H1 (cell line): ENCODE results near the gene GOLGB1. TPM values are rescaled to one million over a fixed set of nuclear protein-coding genes. Genes with fewer than 3 reads are reported as not detected.

ENCODE experiments used
- CTCF ChIA-PET: fragments of 300-600 bp; sonication (Branson Sonifier 250); formaldehyde crosslinking; loops from one replicate; lab custom pipeline; 2021; ENCODE audit not compliant: partially characterized antibody; lab: Charles Lee
- POLR2A ChIA-PET: fragments of 300-600 bp; sonication (Branson Sonifier 250); formaldehyde crosslinking; loops from one replicate; lab custom pipeline; 2021; ENCODE audit warnings: inconsistent platforms; ENCODE audit not compliant: partially characterized antibody; lab: Charles Lee
- DNase-seq, 2 experiments: peaks; one replicate each; pipeline versions ENCODE4 v3.0.0 to v3.0.0-alpha.2; 2010 to 2022; ENCODE audit warnings: low spot score in 2 of 2, low read depth in 1 of 2, mixed read lengths in 1 of 2
- FAIRE-seq: peaks from 2 replicates; lab custom pipeline; 2011; peaks lifted over from hg19 to GRCh38; lab: Jason Lieb, UNC
- H2AFZ ChIP-seq: 2 replicates; pipeline ENCODE4 v1.8.1; 2012; ENCODE audit warnings: low read length, inconsistent platforms
- H2AK5ac ChIP-seq: 2 replicates; pipeline ENCODE4 v1.6.1; 2013; ENCODE audit warnings: low read depth, low read length
- H2BK120ac ChIP-seq: replicated peaks from 2 replicates; pipeline ENCODE3; 2013; ENCODE audit warnings: low read depth, low read length, inconsistent platforms
- H2BK12ac ChIP-seq: 2 replicates; pipeline ENCODE4 v1.6.1; 2013; ENCODE audit warnings: low read depth, low read length
- H2BK15ac ChIP-seq: 2 replicates; pipeline ENCODE4 v1.6.1; 2013; ENCODE audit warnings: low read length
- H2BK20ac ChIP-seq: 2 replicates; pipeline ENCODE4 v1.6.1; 2013; ENCODE audit warnings: low read length
- H2BK5ac ChIP-seq: 2 replicates; pipeline ENCODE4 v1.6.1; 2013; ENCODE audit warnings: low read depth, low read length
- H3K14ac ChIP-seq: 2 replicates; pipeline ENCODE4 v1.6.1; 2013; ENCODE audit warnings: inconsistent platforms; ENCODE audit not compliant: insufficient read length
- H3K18ac ChIP-seq: 2 replicates; pipeline ENCODE4 v1.6.1; 2013; ENCODE audit warnings: low read length; ENCODE audit errors: extremely low read depth
- H3K23ac ChIP-seq: 2 replicates; pipeline ENCODE4 v1.6.1; 2013; ENCODE audit warnings: inconsistent platforms; ENCODE audit not compliant: insufficient read length
- H3K23me2 ChIP-seq: 2 replicates; pipeline ENCODE4 v1.6.1; 2013; ENCODE audit warnings: low read depth, low read length
- H3K27ac ChIP-seq: 2 replicates; pipeline ENCODE4 v1.6.1; 2011; ENCODE audit warnings: low read depth, low read length, inconsistent platforms
- H3K27me3 ChIP-seq, 4 experiments: replicated peaks in 1 of 4; 1 replicate in 1 of 4; 2 replicates in 3 of 4; pipeline versions ENCODE4 v1.6.1 to v1.8.1; 2011 to 2013; ENCODE audit warnings: low read length in 3 of 4, mild to moderate bottlenecking in 3 of 4, inconsistent platforms in 2 of 4, mixed read lengths in 2 of 4, moderate library complexity in 1 of 4; ENCODE audit not compliant: control insufficient read depth in 3 of 4, insufficient read depth in 3 of 4; ENCODE audit errors: extremely low read depth in 1 of 4
- H3K36me3 ChIP-seq, 4 experiments: 2 replicates each; pipeline versions ENCODE4 v1.6.1 to v1.8.1; 2011 to 2013; ENCODE audit warnings: mild to moderate bottlenecking in 4 of 4, low read length in 3 of 4, moderate library complexity in 2 of 4, control low read depth in 1 of 4, inconsistent platforms in 1 of 4; ENCODE audit not compliant: insufficient read depth in 4 of 4, control insufficient read depth in 2 of 4
- H3K4ac ChIP-seq: replicated peaks from 2 replicates; pipeline ENCODE3; 2013; ENCODE audit warnings: low read length, low read depth, mixed read lengths, inconsistent platforms; ENCODE audit not compliant: insufficient read length
- H3K4me1 ChIP-seq, 4 experiments: replicated peaks in 1 of 4; 1 replicate in 1 of 4; 2 replicates in 3 of 4; pipeline versions ENCODE4 v1.6.1 to v1.8.1; 2011 to 2013; ENCODE audit warnings: low read length in 3 of 4, inconsistent platforms in 2 of 4, mixed read lengths in 1 of 4; ENCODE audit not compliant: insufficient read depth in 4 of 4, control insufficient read depth in 3 of 4
- H3K4me2 ChIP-seq, 2 experiments: 2 replicates each; pipeline versions ENCODE4 v1.6.1 to v1.8.1; 2011 to 2013; ENCODE audit warnings: low read depth in 2 of 2, low read length in 2 of 2, control low read depth in 1 of 2, inconsistent platforms in 1 of 2, mild to moderate bottlenecking in 1 of 2; ENCODE audit not compliant: insufficient read depth in 1 of 2
- H3K4me3 ChIP-seq, 4 experiments: fragments of 200-600, 300-600 bp in 1 of 4; sonication (generic), shearing (Covaris generic), sonication (Bioruptor Twin) in 1 of 4; 2 replicates each; pipeline versions ENCODE4 v1.5.1 to v1.8.1; 2011 to 2016; ENCODE audit warnings: low read length in 4 of 4, low read depth in 3 of 4, control low read depth in 2 of 4, inconsistent platforms in 2 of 4, mild to moderate bottlenecking in 2 of 4, mixed read lengths in 1 of 4, moderate library complexity in 1 of 4; ENCODE audit not compliant: insufficient read depth in 2 of 4; ENCODE audit errors: extremely low read depth in 1 of 4
- H3K56ac ChIP-seq: replicated peaks from 2 replicates; pipeline ENCODE3; 2013; ENCODE audit warnings: low read depth, mild to moderate bottlenecking, mixed read lengths, low read length, inconsistent platforms; ENCODE audit not compliant: insufficient read length
- H3K79me1 ChIP-seq: 2 replicates; pipeline ENCODE4 v1.6.1; 2013; ENCODE audit warnings: low read depth, low read length, control low read depth
- H3K79me2 ChIP-seq, 2 experiments: 2 replicates each; pipeline versions ENCODE4 v1.6.1 to v1.8.1; 2012 to 2013; ENCODE audit warnings: low read length in 2 of 2, mild to moderate bottlenecking in 2 of 2, inconsistent platforms in 1 of 2; ENCODE audit not compliant: insufficient read depth in 2 of 2, control insufficient read depth in 1 of 2
- H3K9ac ChIP-seq, 4 experiments: replicated peaks in 1 of 4; 1 replicate in 1 of 4; 2 replicates in 3 of 4; pipeline versions ENCODE4 v1.6.1 to v1.8.1; 2011 to 2013; ENCODE audit warnings: low read depth in 3 of 4, low read length in 3 of 4, control low read depth in 2 of 4, mild to moderate bottlenecking in 2 of 4, moderate library complexity in 2 of 4, inconsistent platforms in 1 of 4; ENCODE audit errors: extremely low read depth in 1 of 4
- H3K9me3 ChIP-seq, 2 experiments: 2 replicates each; pipeline versions ENCODE4 v1.6.1 to v1.8.1; 2012 to 2013; ENCODE audit warnings: mild to moderate bottlenecking in 2 of 2, moderate library complexity in 2 of 2, control low read depth in 1 of 2, inconsistent platforms in 1 of 2, low read depth in 1 of 2, low read length in 1 of 2, mixed read lengths in 1 of 2; ENCODE audit not compliant: insufficient read depth in 2 of 2
- H4K20me1 ChIP-seq, 2 experiments: replicated peaks in 1 of 2; 2 replicates each; pipeline versions ENCODE3 to v1.8.1; 2011 to 2013; ENCODE audit warnings: inconsistent platforms in 2 of 2, low read length in 2 of 2, mild to moderate bottlenecking in 1 of 2; ENCODE audit not compliant: insufficient read depth in 2 of 2, control insufficient read depth in 1 of 2
- H4K5ac ChIP-seq: 2 replicates; pipeline ENCODE4 v1.6.1; 2013; ENCODE audit warnings: low read length, low read depth, mixed read lengths, inconsistent platforms; ENCODE audit not compliant: insufficient read length
- H4K8ac ChIP-seq: 2 replicates; pipeline ENCODE4 v1.8.0; 2013; ENCODE audit warnings: mild to moderate bottlenecking, moderate library complexity, low read length, inconsistent platforms; ENCODE audit not compliant: insufficient read depth; ENCODE audit errors: extremely low read depth
- H4K91ac ChIP-seq: replicated peaks from 2 replicates; pipeline ENCODE3; 2013; ENCODE audit warnings: low read length, mixed read lengths, inconsistent platforms; ENCODE audit not compliant: insufficient read length
- CREB1 ChIP-seq: IDR thresholded peaks from 2 replicates; pipeline ENCODE4 v1.6.1; 2012; ENCODE audit warnings: inconsistent platforms
- FOSL1 ChIP-seq: IDR thresholded peaks from 2 replicates; pipeline ENCODE4 v1.6.1; 2011; ENCODE audit warnings: mild to moderate bottlenecking, low read depth, low read length, moderate library complexity; ENCODE audit not compliant: insufficient read depth
- GABPA ChIP-seq: IDR thresholded peaks from 2 replicates; pipeline ENCODE4 v1.6.1; 2011; ENCODE audit warnings: mild to moderate bottlenecking, low read length, moderate library complexity, borderline replicate concordance; ENCODE audit not compliant: insufficient read depth
- JUN ChIP-seq: IDR thresholded peaks from 2 replicates; pipeline ENCODE4 v1.6.1; 2011; ENCODE audit warnings: low read depth, mild to moderate bottlenecking, improper control_type of control experiment, low read length
- RBBP5 ChIP-seq: IDR thresholded peaks from 2 replicates; pipeline ENCODE4 v1.7.1; 2012; ENCODE audit warnings: low read depth, mild to moderate bottlenecking, inconsistent platforms, low read length, moderate library complexity, borderline replicate concordance
- RNF2 ChIP-seq: fragments of 200-900, 300-1000 bp; sonication (generic); IDR thresholded peaks from 2 replicates; pipeline ENCODE4 v1.7.1; 2016; ENCODE audit warnings: borderline replicate concordance, low read depth, mild to moderate bottlenecking, antibody characterized with exemption, low read length; ENCODE audit not compliant: poor library complexity, severe bottlenecking; ENCODE audit errors: missing control alignments
- SP4 ChIP-seq: IDR thresholded peaks from 2 replicates; pipeline ENCODE4 v1.6.1; 2012; ENCODE audit warnings: low read length, inconsistent platforms
- WGBS, 2 experiments: shearing (Covaris generic) in 1 of 2; methylation state at CpG; one replicate each; pipeline versions ENCODE4 v1.1.6 to v1.1.7; 2013 to 2015; ENCODE audit warnings: low lambda C conversion rate in 2 of 2, mixed read lengths in 2 of 2, inconsistent platforms in 1 of 2, low coverage in 1 of 2, missing lambda C conversion rate in 1 of 2; ENCODE audit not compliant: insufficient replicate concordance in 2 of 2, insufficient coverage in 1 of 2, insufficient read length in 1 of 2; ENCODE audit errors: extremely low coverage in 1 of 2, missing lambda C conversion rate in 1 of 2; 5-methylcytosine and 5-hydroxymethylcytosine counted together
- polyA plus RNA-seq, 7 experiments: library from polyadenylated mRNA; depleted of rRNA in 3 of 7; stranded (reverse) in 5 of 7; unstranded in 2 of 7; fragments of >200 nt in 5 of 7; fragments of 200-250 nt in 2 of 7; gene quantifications; 1 replicate in 5 of 7; 2 replicates in 1 of 7; 4 replicates in 1 of 7; pipeline versions ENCODE4 v1.2.1 to v1.2.3, GENCODE V29; 2011 to 2013; ENCODE audit warnings: missing spikeins in 2 of 7, mixed read lengths in 2 of 7
- total RNA-seq: library from RNA; stranded (reverse); fragmentation: NEBNext Ultra II Directional; extraction: Animal tissue kit (Norgen Biotek cat#: 25700); gene quantifications from 2 replicates; pipeline ENCODE4 v1.2.1, GENCODE V29; 2021
- TF ChIP-seq, protein P1 (sequence below): IDR thresholded peaks from 2 replicates; pipeline ENCODE4 v1.6.1; 2011; ENCODE audit warnings: low read depth, mild to moderate bottlenecking, low read length; ENCODE audit not compliant: insufficient read depth
- TF ChIP-seq, protein P2 (sequence below): IDR thresholded peaks from 2 replicates; pipeline ENCODE4 v1.6.1; 2012; ENCODE audit warnings: inconsistent platforms
- TF ChIP-seq, protein P3 (sequence below), 3 experiments: IDR thresholded peaks; 1 replicate in 2 of 3; 2 replicates in 1 of 3; pipeline versions ENCODE4 v1.5.1 to v1.6.1; 2011; ENCODE audit warnings: low read length in 3 of 3, mild to moderate bottlenecking in 3 of 3, inconsistent platforms in 2 of 3, low read depth in 1 of 3, moderate library complexity in 1 of 3; ENCODE audit not compliant: insufficient read depth in 1 of 3; ENCODE audit errors: control extremely low read depth in 1 of 3

Gene GOLGB1
- total and polyA plus RNA-seq, 2 of the 8 experiments (the other 6 are each of a cell fraction or from before 2014, with no cell fraction given) = 5.9 to 28.5 TPM

GRCh38 chr3:121641127-121641526 is 108.4 kb downstream of the GOLGB1 start:
- Histone ChIP-seq H3K9me3 (no peaks in the 10 kb centered on the region), H3K18ac (no peak overlapping the region), H2BK15ac (no peak overlapping the region), H3K4me2 (no peak overlapping the region), H3K9ac (no peak overlapping the region), H3K4me1 (peaks cover 0 to 4% (median 0%) of the 10 kb centered on the region in 4 experiments; a peak in 2 of 7 replicates), H3K23me2 (no peaks in the 10 kb centered on the region), H2BK12ac (no peak overlapping the region), H3K27ac (no peak overlapping the region), H2BK120ac (no peak overlapping the region), H3K27me3 (no peaks in the 10 kb centered on the region; a peak in 1 of 7 replicates), H4K20me1 (no peaks in the 10 kb centered on the region), H3K56ac (no peak overlapping the region), H4K8ac (no peak overlapping the region), H2AK5ac (no peak overlapping the region), H3K79me1 (no peaks in the 10 kb centered on the region), H3K23ac (no peak overlapping the region), H3K4ac (no peak overlapping the region), H2BK5ac (no peak overlapping the region), H2AFZ (no peak overlapping the region), H2BK20ac (no peak overlapping the region), H4K5ac (no peak overlapping the region), H3K4me3 (no peak overlapping the region), H3K79me2 (no peaks in the 10 kb centered on the region), H4K91ac (no peak overlapping the region), H3K36me3 (no peaks in the 10 kb centered on the region), H3K14ac (no peak overlapping the region)
- ChIA-PET POLR2A (no interaction called here), CTCF (interaction anchor here (1.0 kb wide), 1 partner anchor 94 kb away, joined by 3 read pairs; no protein-coding TSS in a partner anchor)
- no peak for DNase-seq
- no peak for FAIRE-seq
- WGBS, 2 experiments = 95% methylated on average over 2 of the region's 2 CpGs; no CpG with 5 or more reads in 1 of the 2 experiments
- TF ChIP-seq RNF2 (no peak), CREB1 (no peak), GABPA (no peak), JUN (no peak), SP4 (no peak), RBBP5 (no peak), FOSL1 (no peak)
- TF ChIP-seq, protein P1, sequence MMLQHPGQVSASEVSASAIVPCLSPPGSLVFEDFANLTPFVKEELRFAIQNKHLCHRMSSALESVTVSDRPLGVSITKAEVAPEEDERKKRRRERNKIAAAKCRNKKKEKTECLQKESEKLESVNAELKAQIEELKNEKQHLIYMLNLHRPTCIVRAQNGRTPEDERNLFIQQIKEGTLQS = no peak
- TF ChIP-seq, protein P2, sequence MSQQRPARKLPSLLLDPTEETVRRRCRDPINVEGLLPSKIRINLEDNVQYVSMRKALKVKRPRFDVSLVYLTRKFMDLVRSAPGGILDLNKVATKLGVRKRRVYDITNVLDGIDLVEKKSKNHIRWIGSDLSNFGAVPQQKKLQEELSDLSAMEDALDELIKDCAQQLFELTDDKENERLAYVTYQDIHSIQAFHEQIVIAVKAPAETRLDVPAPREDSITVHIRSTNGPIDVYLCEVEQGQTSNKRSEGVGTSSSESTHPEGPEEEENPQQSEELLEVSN = no peak
- TF ChIP-seq, protein P3, sequence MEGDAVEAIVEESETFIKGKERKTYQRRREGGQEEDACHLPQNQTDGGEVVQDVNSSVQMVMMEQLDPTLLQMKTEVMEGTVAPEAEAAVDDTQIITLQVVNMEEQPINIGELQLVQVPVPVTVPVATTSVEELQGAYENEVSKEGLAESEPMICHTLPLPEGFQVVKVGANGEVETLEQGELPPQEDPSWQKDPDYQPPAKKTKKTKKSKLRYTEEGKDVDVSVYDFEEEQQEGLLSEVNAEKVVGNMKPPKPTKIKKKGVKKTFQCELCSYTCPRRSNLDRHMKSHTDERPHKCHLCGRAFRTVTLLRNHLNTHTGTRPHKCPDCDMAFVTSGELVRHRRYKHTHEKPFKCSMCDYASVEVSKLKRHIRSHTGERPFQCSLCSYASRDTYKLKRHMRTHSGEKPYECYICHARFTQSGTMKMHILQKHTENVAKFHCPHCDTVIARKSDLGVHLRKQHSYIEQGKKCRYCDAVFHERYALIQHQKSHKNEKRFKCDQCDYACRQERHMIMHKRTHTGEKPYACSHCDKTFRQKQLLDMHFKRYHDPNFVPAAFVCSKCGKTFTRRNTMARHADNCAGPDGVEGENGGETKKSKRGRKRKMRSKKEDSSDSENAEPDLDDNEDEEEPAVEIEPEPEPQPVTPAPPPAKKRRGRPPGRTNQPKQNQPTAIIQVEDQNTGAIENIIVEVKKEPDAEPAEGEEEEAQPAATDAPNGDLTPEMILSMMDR (IDR thresholded peaks at IDR 0.05; ENCODE audit: control extremely low read depth in 1 of 3, insufficient read depth in 1 of 3, low read depth in 1 of 3, low read length in 3 of 3) = no peak
